Endodermal cell (in vitro differentiated cells): Measurements from ENCODE around the gene STAP2. TPM values are rescaled to one million over a fixed set of nuclear protein-coding genes. Genes with fewer than 3 reads are reported as not detected.
"Not testable (repeated sequence)": the region's sequence is repeated elsewhere in the genome, so short reads cannot be mapped to it uniquely, and the experiment has no call there.

Source experiments
- DNase-seq: peaks from one replicate; pipeline ENCODE4 v3.0.0-alpha.2; 2017
- H3K27ac ChIP-seq: 2 replicates; pipeline ENCODE4 v1.5.1; 2013; ENCODE audit warnings: mild to moderate bottlenecking, low read depth, low read length, moderate library complexity
- H3K27me3 ChIP-seq: 2 replicates; pipeline ENCODE4 v1.6.1; 2013; ENCODE audit warnings: mild to moderate bottlenecking, low read length, moderate library complexity; ENCODE audit not compliant: insufficient read depth, control insufficient read depth, poor library complexity, severe bottlenecking
- H3K36me3 ChIP-seq: 2 replicates; pipeline ENCODE4 v1.7.0; 2013; ENCODE audit warnings: mild to moderate bottlenecking, low read length, moderate library complexity; ENCODE audit not compliant: control insufficient read depth, insufficient read depth
- H3K4me1 ChIP-seq: one replicate; pipeline ENCODE4 v1.7.0; 2013; ENCODE audit warnings: low read length; ENCODE audit not compliant: control insufficient read depth, insufficient read depth
- H3K4me3 ChIP-seq: 2 replicates; pipeline ENCODE4 v1.5.1; 2013; ENCODE audit warnings: mild to moderate bottlenecking, low read length, moderate library complexity
- H3K9ac ChIP-seq: 2 replicates; pipeline ENCODE4 v1.6.1; 2013; ENCODE audit warnings: mild to moderate bottlenecking, low read length, moderate library complexity; ENCODE audit not compliant: poor library complexity, severe bottlenecking; ENCODE audit errors: extremely low read depth
- H3K9me3 ChIP-seq: 2 replicates; pipeline ENCODE4 v1.6.1; 2013; ENCODE audit warnings: mild to moderate bottlenecking, low read length, moderate library complexity; ENCODE audit not compliant: control insufficient read depth
- H3K27ac Mint-ChIP-seq: 2 replicates; pipeline ENCODE4 v1.8.0; 2020; ENCODE audit warnings: mixed read lengths
- H3K27me3 Mint-ChIP-seq: 2 replicates; pipeline ENCODE4 v1.8.0; 2021; ENCODE audit warnings: mild to moderate bottlenecking, mixed read lengths; ENCODE audit not compliant: insufficient read depth
- H3K36me3 Mint-ChIP-seq: 2 replicates; pipeline ENCODE4 v1.8.0; 2020; ENCODE audit warnings: low read depth, mixed read lengths
- H3K4me1 Mint-ChIP-seq: 2 replicates; pipeline ENCODE4 v1.8.0; 2020; ENCODE audit warnings: mixed read lengths
- H3K4me3 Mint-ChIP-seq: 2 replicates; pipeline ENCODE4 v1.8.0; 2020; ENCODE audit warnings: mild to moderate bottlenecking, moderate library complexity, mixed read lengths
- H3K9me3 Mint-ChIP-seq: 2 replicates; pipeline ENCODE4 v1.8.0; 2020; ENCODE audit warnings: mild to moderate bottlenecking, mixed read lengths
- CTCF ChIP-seq: fragments of 200-600 bp; sonication (generic); conservative IDR thresholded peaks from 2 replicates; pipeline ENCODE4 v1.5.0; 2021; ENCODE audit warnings: antibody characterized with exemption, mild to moderate bottlenecking
- WGBS, 2 experiments: methylation state at CpG; one replicate each; pipeline versions ENCODE4 v1.1.5 to v1.1.7; 2013; ENCODE audit warnings: missing lambda C conversion rate in 2 of 2, mixed read lengths in 1 of 2; ENCODE audit not compliant: insufficient coverage in 1 of 2, insufficient read length in 1 of 2; 5-methylcytosine and 5-hydroxymethylcytosine counted together
- total RNA-seq, 2 donors: library from RNA; stranded (reverse); fragmentation: NEBNext Ultra II Directional in 1 of 2; extraction: Animal tissue kit (Norgen Biotek cat#: 25700) in 1 of 2; gene quantifications; 2 replicates in 1 of 2; 3 replicates in 1 of 2; pipeline ENCODE4 v1.2.1, GENCODE V29; 2021

The STAP2 gene
- total RNA-seq, 2 donors from 2014 or later, result 12.7 to 13.3 TPM

GRCh38 chr19:4288091-4288777 lies 50.4 kb downstream of the STAP2 start:
- no peaks in the 10 kb centered on the region for H3K4me1 ChIP-seq
- H3K36me3 ChIP-seq, result no peaks in the 10 kb centered on the region
- no peak overlapping the region for H3K27ac Mint-ChIP-seq
- no peaks in the 10 kb centered on the region for H3K36me3 Mint-ChIP-seq
- H3K9ac ChIP-seq, result no peak overlapping the region
- H3K4me1 Mint-ChIP-seq, result no peaks in the 10 kb centered on the region
- 88 to 95% methylated on average over 12 to 16 of the region's 16 CpGs for WGBS, 2 experiments
- H3K9me3 ChIP-seq, result no peaks in the 10 kb centered on the region
- no peak for TF ChIP-seq CTCF
- H3K27me3 ChIP-seq, result peaks cover under 1% of the 10 kb centered on the region
- DNase-seq, result peak; percentile 80
- no peak overlapping the region for H3K4me3 Mint-ChIP-seq
- H3K27ac ChIP-seq, result no peak overlapping the region
- no peak overlapping the region for H3K4me3 ChIP-seq
- H3K9me3 Mint-ChIP-seq, result no peaks in the 10 kb centered on the region
- H3K27me3 Mint-ChIP-seq, result peaks cover 24% of the 10 kb centered on the region

- not testable (repeated sequence) for H3K4me1 Mint-ChIP-seq, H3K9me3 Mint-ChIP-seq, H3K36me3 Mint-ChIP-seq, H3K4me3 Mint-ChIP-seq, H3K4me3 ChIP-seq, DNase-seq, H3K27ac Mint-ChIP-seq, H3K4me1 ChIP-seq, H3K27ac ChIP-seq, H3K9ac ChIP-seq, H3K36me3 ChIP-seq, H3K9me3 ChIP-seq
- WGBS, 2 experiments, result 87 to 88% methylated on average over 4 of the region's 4 CpGs
- peaks cover 19% of the 10 kb centered on the region for H3K27me3 ChIP-seq
- H3K27me3 Mint-ChIP-seq, result peaks cover 43% of the 10 kb centered on the region
These were observed 52.5 kb downstream of the STAP2 start for GRCh38 chr19:4286141-4286540.

GRCh38 chr19:4284974-4285373 lies 53.7 kb downstream of the STAP2 start:
- H3K4me3 Mint-ChIP-seq, result no peak overlapping the region
- no peaks in the 10 kb centered on the region for H3K9me3 Mint-ChIP-seq
- no peak overlapping the region for H3K4me3 ChIP-seq
- no peak for DNase-seq
- no peaks in the 10 kb centered on the region for H3K36me3 ChIP-seq
- H3K27ac ChIP-seq, result no peak overlapping the region
- H3K27me3 Mint-ChIP-seq, result peaks cover 55% of the 10 kb centered on the region
- H3K4me1 Mint-ChIP-seq, result no peaks in the 10 kb centered on the region
- H3K4me1 ChIP-seq, result no peaks in the 10 kb centered on the region
- no peak for TF ChIP-seq CTCF
- no peak overlapping the region for H3K27ac Mint-ChIP-seq
- no peaks in the 10 kb centered on the region for H3K9me3 ChIP-seq
- 83 to 88% methylated on average over 6 of the region's 6 CpGs for WGBS, 2 experiments
- H3K36me3 Mint-ChIP-seq, result no peaks in the 10 kb centered on the region
- peaks cover 30% of the 10 kb centered on the region for H3K27me3 ChIP-seq
- H3K9ac ChIP-seq, result no peak overlapping the region
